ENCODE data around the gene LONP1. TPM values are rescaled to one million over a fixed set of nuclear protein-coding genes. Genes with fewer than 3 reads are reported as not detected.
"Not testable (repeated sequence)": the region's sequence is repeated elsewhere in the genome, so short reads cannot be mapped to it uniquely, and the experiment has no call there.

Gene LONP1
- total and polyA plus RNA-seq, 2 experiments from 2014 or later, result 77.5 to 119 TPM

GRCh38 chr19:5743630-5744029, 23.7 kb upstream of the LONP1 start:
- Histone ChIP-seq H2AFZ (no peak overlapping the region), H3F3A (ENCODE audit: insufficient read depth) (no peaks in the 10 kb centered on the region)

GRCh38 chr19:5742051-5742450, 22.1 kb upstream of the LONP1 start:
- H3K36me3 ChIP-seq (ENCODE audit: low read depth), result no peaks in the 10 kb centered on the region
- H3F3A ChIP-seq (ENCODE audit: insufficient read depth), result no peaks in the 10 kb centered on the region
- in situ Hi-C loops (cut with MboI), result no loop called here
- no peak for TF ChIP-seq EZH2 (IDR thresholded peaks at IDR 0.05; ENCODE audit: insufficient read depth, poor library complexity, severe bottlenecking)
- TF ChIP-seq EZH2phosphoT487 (IDR thresholded peaks at IDR 0.05; ENCODE audit: insufficient read depth, low read depth), result no peak
- peaks cover 3% of the 10 kb centered on the region; the same call in 1 of the 2 replicates for H3K27me3 ChIP-seq (replicated peaks; ENCODE audit: insufficient read depth)
- H3K4me1 ChIP-seq (ENCODE audit: insufficient read depth), result no peaks in the 10 kb centered on the region
- no peak for DNase-seq
- H2AFZ ChIP-seq, result no peak overlapping the region
- H3K9me2 ChIP-seq (ENCODE audit: insufficient read depth), result no peaks in the 10 kb centered on the region
- H4K20me1 ChIP-seq (ENCODE audit: insufficient read depth), result no peaks in the 10 kb centered on the region
- no peak overlapping the region for H3K9ac ChIP-seq
- H3K27ac ChIP-seq, result no peak overlapping the region
- H3K9me3 ChIP-seq (ENCODE audit: low read depth), result no peaks in the 10 kb centered on the region
- no peaks in the 10 kb centered on the region for H3K79me2 ChIP-seq (ENCODE audit: insufficient read depth)
- no peak overlapping the region for H3K4me2 ChIP-seq (ENCODE audit: unreplicated experiment)
- WGBS, 2 experiments (ENCODE audit: low coverage in 1 of 2, low lambda C conversion rate in 2 of 2, missing lambda C conversion rate in 2 of 2), result 70 to 76% methylated on average over 17 to 19 of the region's 19 CpGs
- no peak overlapping the region for H3K4me3 ChIP-seq

More at GRCh38 chr19:5743630-5744029, 23.7 kb upstream of the LONP1 start:
- Histone ChIP-seq H3K27ac (no peak overlapping the region), H3K4me3 (no peak overlapping the region), H3K9ac (no peak overlapping the region), H4K20me1 (ENCODE audit: insufficient read depth) (no peaks in the 10 kb centered on the region), H3K4me2 (ENCODE audit: unreplicated experiment) (no peak overlapping the region), H3K9me2 (ENCODE audit: insufficient read depth) (no peaks in the 10 kb centered on the region), H3K4me1 (ENCODE audit: insufficient read depth) (no peaks in the 10 kb centered on the region), H3K9me3 (ENCODE audit: low read depth) (no peaks in the 10 kb centered on the region), H3K27me3 (replicated peaks; ENCODE audit: insufficient read depth) (peaks cover 3% of the 10 kb centered on the region; the same call in 1 of the 2 replicates), H3K36me3 (ENCODE audit: low read depth) (no peaks in the 10 kb centered on the region), H3K79me2 (ENCODE audit: insufficient read depth) (no peaks in the 10 kb centered on the region)
- peak; percentile 14 for DNase-seq
- in situ Hi-C loops (cut with MboI), result no loop called here
- TF ChIP-seq EZH2 (IDR thresholded peaks at IDR 0.05; ENCODE audit: insufficient read depth, poor library complexity, severe bottlenecking) (no peak), EZH2phosphoT487 (IDR thresholded peaks at IDR 0.05; ENCODE audit: insufficient read depth, low read depth) (no peak)

- H3K79me2 ChIP-seq (ENCODE audit: insufficient read depth), result no peaks in the 10 kb centered on the region
- DNase-seq, result peak; percentile 58
- no peaks in the 10 kb centered on the region for H3K27me3 ChIP-seq (replicated peaks; ENCODE audit: insufficient read depth)
- no peak overlapping the region for H3K4me3 ChIP-seq
- no peaks in the 10 kb centered on the region for H3K36me3 ChIP-seq (ENCODE audit: low read depth)
- TF ChIP-seq EZH2 (IDR thresholded peaks at IDR 0.05; ENCODE audit: insufficient read depth, poor library complexity, severe bottlenecking) (no peak), EZH2phosphoT487 (IDR thresholded peaks at IDR 0.05; ENCODE audit: insufficient read depth, low read depth) (no peak)
- no peaks in the 10 kb centered on the region for H3K9me2 ChIP-seq (ENCODE audit: insufficient read depth)
- H3K9me3 ChIP-seq (ENCODE audit: low read depth), result no peaks in the 10 kb centered on the region
- in situ Hi-C loops (cut with MboI), result no loop called here
- no peak overlapping the region for H3K9ac ChIP-seq
- no peaks in the 10 kb centered on the region for H3K4me1 ChIP-seq (ENCODE audit: insufficient read depth)
- no peaks in the 10 kb centered on the region for H3F3A ChIP-seq (ENCODE audit: insufficient read depth)
- no peak overlapping the region for H3K4me2 ChIP-seq (ENCODE audit: unreplicated experiment)
- H3K27ac ChIP-seq, result no peak overlapping the region
- H2AFZ ChIP-seq, result no peak overlapping the region
- WGBS, 2 experiments (ENCODE audit: low coverage in 1 of 2, low lambda C conversion rate in 2 of 2, missing lambda C conversion rate in 2 of 2), result 43 to 49% methylated on average over 8 of the region's 8 CpGs
- no peaks in the 10 kb centered on the region for H4K20me1 ChIP-seq (ENCODE audit: insufficient read depth)
Measured at GRCh38 chr19:5738423-5738822, 18.5 kb upstream of the LONP1 start.

- in situ Hi-C loops (cut with MboI); H3K27me3 ChIP-seq (replicated peaks; ENCODE audit: insufficient read depth); H3K9ac ChIP-seq; H3F3A ChIP-seq (ENCODE audit: insufficient read depth); DNase-seq; H3K27ac ChIP-seq; H3K36me3 ChIP-seq (ENCODE audit: low read depth); H3K4me3 ChIP-seq; H3K9me2 ChIP-seq (ENCODE audit: insufficient read depth); H4K20me1 ChIP-seq (ENCODE audit: insufficient read depth); H2AFZ ChIP-seq; H3K79me2 ChIP-seq (ENCODE audit: insufficient read depth); H3K4me1 ChIP-seq (ENCODE audit: insufficient read depth); H3K4me2 ChIP-seq (ENCODE audit: unreplicated experiment); H3K9me3 ChIP-seq (ENCODE audit: low read depth): not testable (repeated sequence)
- WGBS, 2 experiments (ENCODE audit: low coverage in 1 of 2, low lambda C conversion rate in 2 of 2, missing lambda C conversion rate in 2 of 2), result 86 to 94% methylated on average over 2 of the region's 2 CpGs
Measured at GRCh38 chr19:5733172-5733571, 13.2 kb upstream of the LONP1 start.

GRCh38 chr19:5727453-5728050, 7.6 kb upstream of the LONP1 start:
- Histone ChIP-seq H4K20me1 (ENCODE audit: insufficient read depth) (no peaks in the 10 kb centered on the region), H3K4me2 (ENCODE audit: unreplicated experiment) (no peak overlapping the region), H3K9me2 (ENCODE audit: insufficient read depth) (no peaks in the 10 kb centered on the region), H3K4me1 (ENCODE audit: insufficient read depth) (no peaks in the 10 kb centered on the region), H3K9me3 (ENCODE audit: low read depth) (no peaks in the 10 kb centered on the region), H3K4me3 (no peak overlapping the region), H3K9ac (no peak overlapping the region), H3K27me3 (replicated peaks; ENCODE audit: insufficient read depth) (no peaks in the 10 kb centered on the region), H3F3A (ENCODE audit: insufficient read depth) (no peaks in the 10 kb centered on the region), H3K27ac (no peak overlapping the region), H2AFZ (no peak overlapping the region), H3K79me2 (ENCODE audit: insufficient read depth) (no peaks in the 10 kb centered on the region), H3K36me3 (ENCODE audit: low read depth) (no peaks in the 10 kb centered on the region)
- no peak for DNase-seq
- TF ChIP-seq EZH2 (IDR thresholded peaks at IDR 0.05; ENCODE audit: insufficient read depth, poor library complexity, severe bottlenecking) (no peak), EZH2phosphoT487 (IDR thresholded peaks at IDR 0.05; ENCODE audit: insufficient read depth, low read depth) (no peak)
- WGBS, 2 experiments (ENCODE audit: low coverage in 1 of 2, low lambda C conversion rate in 2 of 2, missing lambda C conversion rate in 2 of 2), result 64 to 67% methylated on average over 4 of the region's 4 CpGs
- in situ Hi-C loops (cut with MboI), result no loop called here

Measured in GM23248 (cell line).